Measurements from ENCODE around the gene KCNMA1.

Gene KCNMA1

GRCh38 chr10:77506517-77507200, 130.9 kb downstream of the KCNMA1 start:
- DNase-seq (ENCODE audit: low read depth), result no peak

GRCh38 chr10:77505431-77506334, 131.9 kb downstream of the KCNMA1 start:
- peak; percentile 88 for DNase-seq (ENCODE audit: low read depth)

DNA sequence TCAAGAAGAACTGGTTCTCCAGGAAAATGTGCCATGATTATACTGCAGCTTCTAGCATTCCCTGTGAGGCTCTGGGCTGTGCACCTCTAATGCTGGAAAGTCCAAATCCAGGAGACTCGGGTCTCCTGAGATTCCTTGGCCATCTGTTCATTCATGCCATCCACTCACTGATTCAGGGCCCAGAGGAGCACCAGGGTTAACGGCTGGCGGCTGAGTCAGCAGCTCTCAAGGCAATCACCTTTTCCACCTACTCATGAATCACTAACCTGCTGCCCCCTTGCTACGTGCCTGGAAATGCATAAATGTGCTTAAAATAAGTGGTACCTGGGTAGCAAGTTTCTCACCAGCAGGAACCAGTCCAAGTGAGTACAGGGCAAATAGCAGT, 132.7 kb downstream of the KCNMA1 start:
- no peak for DNase-seq (ENCODE audit: low read depth)

- no peak for DNase-seq (ENCODE audit: low read depth)
Measured at GRCh38 chr10:77504196-77504872, 133.3 kb downstream of the KCNMA1 start.

- DNase-seq (ENCODE audit: low read depth), result peak; percentile 63
Measured at GRCh38 chr10:77501846-77502261, 135.8 kb downstream of the KCNMA1 start.

DNA sequence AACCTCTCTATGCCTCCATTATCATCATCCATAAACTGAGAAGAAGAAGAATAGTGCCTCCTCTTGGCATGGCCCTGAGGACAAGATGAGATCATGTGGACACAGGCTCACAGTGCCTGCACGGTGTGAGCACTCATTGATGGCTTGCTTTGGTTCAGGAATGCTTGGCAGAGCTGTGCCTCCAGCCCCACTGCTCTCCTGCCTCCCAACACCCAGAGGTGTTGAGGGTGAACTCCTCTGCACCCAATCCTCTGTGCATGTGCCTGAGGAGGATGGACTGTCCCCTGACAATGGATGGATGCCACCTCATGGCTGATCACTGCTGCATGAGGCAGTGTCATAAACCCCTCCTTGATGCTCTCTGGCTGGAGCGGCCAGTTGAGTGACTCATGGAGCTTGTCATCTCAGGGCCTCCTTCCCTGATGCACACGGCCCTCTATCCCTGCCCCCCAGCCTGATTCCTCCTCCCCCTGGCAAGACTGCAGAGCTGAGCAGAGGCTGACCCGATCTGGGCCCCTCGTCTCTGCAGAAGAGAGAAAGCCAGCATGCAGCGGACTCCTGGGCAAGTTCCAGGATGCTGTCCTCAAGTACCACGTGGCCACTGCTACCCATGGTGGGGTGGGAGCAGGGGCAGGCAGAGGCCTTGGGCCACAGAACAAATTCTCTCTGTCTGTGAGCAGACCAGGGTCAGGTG, 136.3 kb downstream of the KCNMA1 start:
- DNase-seq (ENCODE audit: low read depth), result peak; percentile 93

- DNase-seq (ENCODE audit: low read depth), result peak; percentile 36
Measured at GRCh38 chr10:77500754-77501151, 136.9 kb downstream of the KCNMA1 start.

GRCh38 chr10:77498829-77499228, 138.8 kb downstream of the KCNMA1 start:
- no peak for DNase-seq (ENCODE audit: low read depth)

- DNase-seq (ENCODE audit: low read depth), result no peak
Measured at GRCh38 chr10:77498210-77498609, 139.4 kb downstream of the KCNMA1 start.

DNA sequence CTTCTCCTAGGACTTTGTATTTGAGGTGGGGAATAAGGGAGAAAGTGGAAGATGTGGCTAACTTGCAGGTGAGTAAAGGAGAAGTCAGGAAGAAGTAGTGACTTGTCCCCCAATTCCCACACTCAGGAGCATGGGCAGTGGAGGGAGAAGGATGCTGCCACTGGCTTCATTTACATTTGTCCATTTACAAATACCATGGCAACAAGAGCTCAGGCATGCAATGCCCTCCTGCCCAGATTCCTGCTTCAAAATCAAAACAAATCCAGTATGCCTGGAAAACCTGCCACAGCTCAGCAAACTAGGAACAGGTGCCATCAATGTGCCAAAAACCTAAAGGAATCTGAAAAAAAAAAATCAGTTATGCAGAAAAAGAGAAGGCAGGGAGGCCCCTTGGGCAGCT, 139.9 kb downstream of the KCNMA1 start:
- no peak for DNase-seq (ENCODE audit: low read depth)

DNA sequence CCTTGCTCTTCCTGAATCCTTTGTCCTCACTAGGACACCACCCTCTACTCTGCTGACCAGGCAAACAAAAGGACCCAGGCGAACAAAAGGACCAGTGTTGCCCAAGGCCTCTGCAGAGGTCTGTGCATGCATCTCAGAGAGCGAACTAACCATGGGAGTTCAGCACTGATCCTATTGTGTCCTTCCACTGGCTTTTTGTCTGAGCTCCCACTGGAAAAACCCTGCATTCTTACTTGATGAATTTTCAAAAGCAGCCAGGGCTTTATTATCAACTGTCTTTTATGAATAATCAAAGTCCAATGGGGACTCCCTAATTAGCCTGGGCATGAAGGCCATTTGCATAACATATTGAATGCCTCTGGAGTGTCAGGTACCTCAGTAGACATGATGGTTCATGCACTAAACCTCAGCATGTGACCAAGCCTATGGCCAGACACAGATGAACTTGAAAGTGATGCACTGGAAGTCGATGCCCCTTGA, 140.6 kb downstream of the KCNMA1 start:
- DNase-seq (ENCODE audit: low read depth), result no peak

- no peak for DNase-seq (ENCODE audit: low read depth)
Measured at GRCh38 chr10:77494756-77495541, 142.7 kb downstream of the KCNMA1 start.

- no peak for DNase-seq (ENCODE audit: low read depth)
Measured at GRCh38 chr10:77494327-77494726, 143.3 kb downstream of the KCNMA1 start.

GRCh38 chr10:77493851-77494261, 143.8 kb downstream of the KCNMA1 start:
- no peak for DNase-seq (ENCODE audit: low read depth)

- DNase-seq (ENCODE audit: low read depth), result no peak
Measured at GRCh38 chr10:77493239-77493806, 144.3 kb downstream of the KCNMA1 start.

DNA sequence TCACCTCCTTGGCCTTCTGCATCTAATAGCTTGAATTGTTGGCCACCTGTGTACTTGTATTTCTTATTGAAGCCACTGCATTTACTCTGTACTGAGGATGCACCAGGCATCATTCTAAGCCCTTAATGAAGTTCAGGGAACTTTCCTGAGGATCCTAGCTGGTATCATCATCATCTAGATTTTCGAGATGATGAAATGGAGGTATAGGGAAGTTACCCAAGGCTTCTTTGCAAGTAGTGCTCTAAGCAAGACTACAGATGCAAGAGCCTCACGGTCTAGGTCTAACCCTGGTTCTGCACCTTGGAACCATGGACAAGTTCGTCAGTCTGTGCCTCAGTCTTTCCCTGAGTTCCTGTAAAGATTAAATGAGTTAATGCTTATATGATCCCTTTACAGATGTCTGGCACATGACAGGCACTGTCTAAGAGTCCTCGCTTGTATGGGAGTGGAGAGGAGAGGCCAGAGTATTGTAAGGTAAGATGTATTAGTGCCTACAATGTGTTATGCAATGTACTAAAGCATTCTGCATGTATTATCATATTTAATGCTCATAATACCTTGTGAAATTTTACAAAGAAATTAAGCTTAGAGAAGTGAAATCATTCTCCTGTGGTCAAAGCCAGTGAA, 145.1 kb downstream of the KCNMA1 start:
- DNase-seq (ENCODE audit: low read depth), result no peak

DNA sequence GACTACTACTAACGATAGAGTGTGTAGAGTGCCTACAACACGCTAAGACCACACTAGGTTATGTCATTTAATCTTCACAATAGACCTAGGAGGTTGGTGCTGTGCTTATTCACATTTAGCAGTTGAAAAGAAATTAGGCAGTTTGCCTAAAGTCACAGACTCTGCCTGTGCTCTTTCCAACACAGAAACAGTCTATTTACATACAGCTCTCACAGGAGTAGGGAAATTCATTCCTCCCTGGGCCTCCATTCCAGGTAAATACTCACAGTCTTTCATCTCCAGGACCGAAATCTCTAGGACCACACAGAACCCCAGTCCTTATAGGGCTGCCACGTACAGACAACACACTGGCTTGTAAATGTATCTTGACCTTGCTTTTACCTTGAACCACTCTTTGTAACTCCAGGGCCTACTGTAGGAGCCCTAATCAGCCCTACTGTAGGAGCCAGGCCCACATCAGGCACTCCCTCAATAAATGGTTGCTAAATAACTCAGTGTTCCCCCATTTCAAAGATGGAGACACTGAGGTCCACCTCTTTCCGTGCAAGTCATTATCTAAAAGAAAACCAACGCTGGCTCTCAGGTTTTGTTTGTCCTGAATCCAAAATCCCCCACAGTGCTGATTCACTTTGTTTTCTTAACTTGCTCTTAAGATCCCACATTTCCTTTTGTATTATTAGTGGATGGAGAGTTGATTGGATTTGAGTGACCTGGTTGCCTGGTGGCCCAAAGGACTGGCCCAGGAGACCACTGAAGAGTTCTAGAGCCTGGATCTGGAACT, 146.9 kb downstream of the KCNMA1 start:
- DNase-seq (ENCODE audit: low read depth), result no peak

- no peak for DNase-seq (ENCODE audit: low read depth)
Measured at GRCh38 chr10:77486517-77486916, 151.1 kb downstream of the KCNMA1 start.

GRCh38 chr10:77485847-77486246, 151.8 kb downstream of the KCNMA1 start:
- no peak for DNase-seq (ENCODE audit: low read depth)

- DNase-seq (ENCODE audit: low read depth), result no peak
Measured at GRCh38 chr10:77482072-77482471, 155.5 kb downstream of the KCNMA1 start.
